Measurements from ENCODE around the gene DNAH3. TPM values are rescaled to one million over a fixed set of nuclear protein-coding genes. Genes with fewer than 3 reads are reported as not detected.

The DNAH3 gene
- total and polyA plus RNA-seq, 2 of the 13 experiments (the other 11 are each of a cell fraction or from before 2014, with no cell fraction given), result 0.07 to 0.08 TPM

GRCh38 chr16:21156767-21157467 lies 6.3 kb upstream of the DNAH3 start (continued):
- TF ChIP-seq PHF5A (CRISPR knock-in tag; IDR thresholded peaks at IDR 0.05; ENCODE audit: low read depth, unreplicated experiment) (no peak), LCORL (IDR thresholded peaks at IDR 0.05) (peak; percentile 36; the same call in 1 of the 2 replicates), LCORL (CRISPR knock-in tag; IDR thresholded peaks at IDR 0.05) (peak; percentile 51; the same call in 1 of the 2 replicates), MTA1 (CRISPR knock-in tag; IDR thresholded peaks at IDR 0.05; ENCODE audit: borderline replicate concordance) (no peak), IRF2 (CRISPR knock-in tag; IDR thresholded peaks at IDR 0.05) (peak; percentile 26; the same call in 1 of the 2 replicates), ZNF441 (CRISPR knock-in tag; IDR thresholded peaks at IDR 0.05; ENCODE audit: borderline replicate concordance) (no peak), DMAP1 (CRISPR knock-in tag; IDR thresholded peaks at IDR 0.05) (no peak), ZNF326 (CRISPR knock-in tag; IDR thresholded peaks at IDR 0.05; ENCODE audit: borderline replicate concordance) (no peak), ZNF792 (CRISPR knock-in tag; IDR thresholded peaks at IDR 0.05) (no peak), HES4 (CRISPR knock-in tag; IDR thresholded peaks at IDR 0.05; ENCODE audit: borderline replicate concordance) (no peak), PITX1 (CRISPR knock-in tag; IDR thresholded peaks at IDR 0.05) (no peak), MBD4 (IDR thresholded peaks at IDR 0.05; ENCODE audit: borderline replicate concordance, low read length) (no peak), TSC22D2 (CRISPR knock-in tag; IDR thresholded peaks at IDR 0.05; ENCODE audit: borderline replicate concordance) (0 out of 2 replicates have a peak, but pooled peaks have one; percentile 30), SATB2 (CRISPR knock-in tag; IDR thresholded peaks at IDR 0.05) (no peak), CHD2 (IDR thresholded peaks at IDR 0.05; ENCODE audit: low read depth, low read length) (no peak), HMG20B (CRISPR knock-in tag; conservative IDR thresholded peaks at IDR 0.05) (no peak), ZBTB4 (CRISPR knock-in tag; IDR thresholded peaks at IDR 0.05; ENCODE audit: borderline replicate concordance) (no peak), RXRB (CRISPR knock-in tag; IDR thresholded peaks at IDR 0.05; ENCODE audit: borderline replicate concordance) (peak; percentile 55; the same call in 1 of the 2 replicates), ZNF142 (CRISPR knock-in tag; IDR thresholded peaks at IDR 0.05) (no peak), ZNF781 (CRISPR knock-in tag; IDR thresholded peaks at IDR 0.05; ENCODE audit: borderline replicate concordance, not compliant biosample characterization) (no peak), SALL2 (CRISPR knock-in tag; IDR thresholded peaks at IDR 0.05) (no peak)

All from HepG2 (cell line).